HG03097 (cell line): Measurements from ENCODE around the gene SLC35F6.
"Not testable (repeated sequence)": the region's sequence is repeated elsewhere in the genome, so short reads cannot be mapped to it uniquely, and the experiment has no call there.

Experiments used
- ATAC-seq: cut with Tn5 transposase; IDR thresholded peaks from one replicate; pipeline ENCODE4 v1.9.1; 2021; ENCODE audit not compliant: unreplicated experiment, low FRiP score

SLC35F6 gene

GRCh38 chr2:26814072-26814765, 50.1 kb downstream of the SLC35F6 start:
- not testable (repeated sequence) for ATAC-seq

- ATAC-seq: no peak
These were observed 52.8 kb downstream of the SLC35F6 start for GRCh38 chr2:26816893-26817292.

DNA sequence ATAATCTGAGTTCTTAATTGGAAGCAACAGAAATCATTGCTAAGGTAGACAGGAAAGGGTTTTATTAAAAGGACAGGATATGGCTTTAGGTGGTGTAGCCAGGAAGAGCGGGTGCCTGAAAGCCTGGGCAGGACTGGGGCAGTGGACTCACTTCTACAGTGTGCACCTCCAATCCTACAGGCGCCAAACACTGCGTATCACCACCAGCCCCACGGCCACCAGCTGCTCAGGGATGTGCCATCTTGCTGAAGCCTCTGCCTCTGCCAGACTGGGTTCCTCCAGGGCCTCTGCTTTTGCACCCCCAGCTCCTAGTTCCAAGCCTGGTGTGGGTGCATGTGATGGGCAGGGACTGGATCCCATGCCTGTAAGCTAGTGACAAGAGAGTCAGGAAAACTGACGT, 54.2 kb downstream of the SLC35F6 start:
- ATAC-seq: no peak

DNA sequence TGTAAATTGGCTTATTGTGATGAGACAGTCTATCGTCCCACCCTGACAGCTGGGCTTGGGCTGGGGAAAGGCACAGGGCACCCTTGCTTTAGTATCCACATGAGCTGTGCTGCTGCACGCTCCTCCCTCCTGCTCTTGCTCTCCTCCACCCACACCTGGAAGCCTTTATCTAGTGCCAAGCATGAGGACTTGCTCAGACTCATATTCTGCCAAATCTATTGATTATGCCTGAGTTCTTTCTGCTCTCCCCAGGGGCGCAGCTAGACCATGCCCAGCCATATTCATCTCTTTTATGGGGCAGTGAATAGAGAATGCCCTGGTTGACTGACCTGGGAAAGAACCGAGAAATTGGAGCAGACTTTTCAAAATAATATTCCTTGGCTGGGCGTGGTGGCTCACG, 54.9 kb downstream of the SLC35F6 start:
- ATAC-seq: no peak

DNA sequence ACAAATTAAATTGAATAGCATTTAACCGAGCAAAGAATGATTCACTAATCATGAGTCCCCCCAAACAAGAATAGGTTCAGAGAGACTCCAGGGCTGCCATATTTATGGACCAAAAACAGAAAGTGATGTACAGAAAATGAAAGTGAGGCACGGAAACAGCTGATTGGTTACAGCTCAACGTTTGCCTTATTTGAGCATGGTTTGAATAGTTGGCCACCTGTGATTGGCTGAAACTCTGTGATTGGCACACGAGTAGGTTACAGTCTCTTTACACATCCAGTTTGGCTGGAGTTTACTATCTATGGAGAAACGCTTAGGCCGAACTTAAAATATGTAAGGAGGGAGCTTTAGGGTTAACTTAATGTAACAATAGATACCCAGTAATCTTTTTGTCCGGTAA, 56.8 kb downstream of the SLC35F6 start:
- ATAC-seq: no peak

DNA sequence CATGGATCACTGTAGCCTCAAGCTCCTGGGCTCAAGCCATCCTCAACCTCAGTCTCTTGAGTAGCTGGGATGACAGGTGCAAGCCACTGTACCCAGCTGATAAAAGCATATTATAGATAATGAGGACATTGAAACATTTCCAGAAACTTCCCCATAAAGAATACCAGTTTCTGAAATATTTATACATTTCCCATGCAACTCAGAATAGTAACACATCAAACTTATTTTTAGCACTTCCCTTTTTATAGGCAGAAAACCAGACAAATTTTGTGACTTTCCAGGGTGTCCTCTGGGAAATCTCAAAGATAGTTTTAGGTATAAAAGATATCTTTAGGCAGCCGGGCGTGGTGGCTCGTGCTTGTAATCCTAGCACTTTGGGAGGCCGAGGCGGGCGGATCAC, 58.8 kb downstream of the SLC35F6 start:
- no peak for ATAC-seq
